Osteocyte (in vitro differentiated cells): ENCODE measurements around the gene TREML1. TPM values are rescaled to one million over a fixed set of nuclear protein-coding genes. Genes with fewer than 3 reads are reported as not detected.

ENCODE experiments used
- DNase-seq: peaks from one replicate; pipeline ENCODE4 v3.0.0; 2021; ENCODE audit warnings: mixed read lengths; ENCODE audit not compliant: unreplicated experiment; ENCODE audit errors: extremely low spot score
- H3K27ac Mint-ChIP-seq: one replicate; pipeline ENCODE4 v1.8.0; 2021; ENCODE audit warnings: mild to moderate bottlenecking, mixed read lengths; ENCODE audit not compliant: unreplicated experiment
- H3K27me3 Mint-ChIP-seq: one replicate; pipeline ENCODE4 v1.8.0; 2021; ENCODE audit warnings: mixed read lengths; ENCODE audit not compliant: unreplicated experiment
- H3K36me3 Mint-ChIP-seq: one replicate; pipeline ENCODE4 v1.8.0; 2021; ENCODE audit warnings: mixed read lengths; ENCODE audit not compliant: unreplicated experiment
- H3K4me1 Mint-ChIP-seq: one replicate; pipeline ENCODE4 v1.8.0; 2021; ENCODE audit warnings: mixed read lengths; ENCODE audit not compliant: unreplicated experiment
- H3K4me3 Mint-ChIP-seq: one replicate; pipeline ENCODE4 v1.8.0; 2021; ENCODE audit warnings: mild to moderate bottlenecking, moderate library complexity, mixed read lengths; ENCODE audit not compliant: unreplicated experiment
- H3K9me3 Mint-ChIP-seq: one replicate; pipeline ENCODE4 v1.8.0; 2021; ENCODE audit warnings: mixed read lengths; ENCODE audit not compliant: unreplicated experiment
- total RNA-seq: library from RNA; stranded (reverse); gene quantifications from 2 replicates; pipeline ENCODE4 v1.2.1, GENCODE V29; 2021
- TF ChIP-seq, protein P1 (sequence below): fragments of 200-600 bp; sonication (generic); IDR thresholded peaks from 2 replicates; pipeline ENCODE4 v1.5.0; 2021; ENCODE audit warnings: antibody characterized with exemption, mild to moderate bottlenecking, moderate library complexity

Gene TREML1
- total RNA-seq, 1 donor from 2014 or later = not detected

DNA sequence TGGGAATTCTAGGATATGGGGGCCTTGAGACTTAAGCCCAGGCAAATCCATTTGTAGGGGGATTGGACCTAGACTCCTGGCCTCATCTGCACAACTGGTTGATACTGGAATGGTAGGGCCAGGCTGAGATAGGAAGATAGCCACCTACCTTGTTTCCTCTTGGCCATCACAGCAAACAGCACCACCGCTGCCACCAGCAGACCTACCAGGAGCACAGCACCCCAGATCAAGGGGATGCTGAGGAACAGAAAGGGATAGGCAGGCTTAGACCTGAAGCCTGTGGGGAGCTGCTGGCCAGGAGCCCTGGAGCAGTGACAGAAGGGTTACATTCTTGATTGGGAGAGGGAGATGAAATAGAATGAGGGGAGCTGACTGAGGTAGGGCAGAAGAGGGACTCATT, 3.5 kb downstream of the TREML1 start:
- H3K4me1 Mint-ChIP-seq = no peaks in the 10 kb centered on the region
- no peaks in the 10 kb centered on the region for H3K9me3 Mint-ChIP-seq
- no peak for DNase-seq
- no peak overlapping the region for H3K27ac Mint-ChIP-seq
- H3K27me3 Mint-ChIP-seq = peaks cover 8% of the 10 kb centered on the region
- TF ChIP-seq, protein P1, sequence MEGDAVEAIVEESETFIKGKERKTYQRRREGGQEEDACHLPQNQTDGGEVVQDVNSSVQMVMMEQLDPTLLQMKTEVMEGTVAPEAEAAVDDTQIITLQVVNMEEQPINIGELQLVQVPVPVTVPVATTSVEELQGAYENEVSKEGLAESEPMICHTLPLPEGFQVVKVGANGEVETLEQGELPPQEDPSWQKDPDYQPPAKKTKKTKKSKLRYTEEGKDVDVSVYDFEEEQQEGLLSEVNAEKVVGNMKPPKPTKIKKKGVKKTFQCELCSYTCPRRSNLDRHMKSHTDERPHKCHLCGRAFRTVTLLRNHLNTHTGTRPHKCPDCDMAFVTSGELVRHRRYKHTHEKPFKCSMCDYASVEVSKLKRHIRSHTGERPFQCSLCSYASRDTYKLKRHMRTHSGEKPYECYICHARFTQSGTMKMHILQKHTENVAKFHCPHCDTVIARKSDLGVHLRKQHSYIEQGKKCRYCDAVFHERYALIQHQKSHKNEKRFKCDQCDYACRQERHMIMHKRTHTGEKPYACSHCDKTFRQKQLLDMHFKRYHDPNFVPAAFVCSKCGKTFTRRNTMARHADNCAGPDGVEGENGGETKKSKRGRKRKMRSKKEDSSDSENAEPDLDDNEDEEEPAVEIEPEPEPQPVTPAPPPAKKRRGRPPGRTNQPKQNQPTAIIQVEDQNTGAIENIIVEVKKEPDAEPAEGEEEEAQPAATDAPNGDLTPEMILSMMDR = no peak
- H3K4me3 Mint-ChIP-seq = no peak overlapping the region
- H3K36me3 Mint-ChIP-seq = peaks cover 3% of the 10 kb centered on the region

- Mint-ChIP-seq H3K4me1 (no peaks in the 10 kb centered on the region), H3K36me3 (peaks cover 7% of the 10 kb centered on the region), H3K27me3 (no peaks in the 10 kb centered on the region), H3K27ac (no peak overlapping the region), H3K9me3 (no peaks in the 10 kb centered on the region), H3K4me3 (no peak overlapping the region)
- TF ChIP-seq, protein P1 = no peak
- no peak for DNase-seq
Observed at GRCh38 chr6:41147917-41148316, 6.2 kb downstream of the TREML1 start.

DNA sequence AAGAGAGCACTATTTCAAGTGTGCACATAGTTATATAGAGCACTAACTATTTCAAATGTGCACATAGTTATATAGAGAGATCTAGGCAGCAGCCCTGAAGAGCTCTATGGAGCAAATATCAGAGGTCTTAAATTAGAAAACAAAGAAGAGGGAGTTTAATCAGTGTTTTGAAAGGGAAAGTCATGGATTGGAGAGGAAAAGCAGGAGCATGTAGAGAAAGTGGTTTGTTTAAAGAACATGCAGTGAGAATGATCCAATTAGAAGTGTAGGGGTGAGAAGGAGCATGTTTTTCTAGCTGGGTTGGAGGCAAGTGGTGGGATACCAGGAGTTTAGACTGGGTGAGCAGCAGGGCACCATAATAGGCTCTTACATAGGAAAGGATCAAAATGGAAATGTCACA, 17.2 kb downstream of the TREML1 start:
- TF ChIP-seq, protein P1 = no peak
- Mint-ChIP-seq H3K36me3 (peaks cover 14% of the 10 kb centered on the region), H3K9me3 (no peaks in the 10 kb centered on the region), H3K27ac (no peak overlapping the region), H3K4me1 (no peaks in the 10 kb centered on the region), H3K4me3 (no peak overlapping the region), H3K27me3 (no peaks in the 10 kb centered on the region)
- no peak for DNase-seq

- H3K9me3 Mint-ChIP-seq = no peaks in the 10 kb centered on the region
- H3K4me3 Mint-ChIP-seq = no peak overlapping the region
- H3K27me3 Mint-ChIP-seq = no peaks in the 10 kb centered on the region
- DNase-seq = no peak
- peaks cover 7% of the 10 kb centered on the region for H3K36me3 Mint-ChIP-seq
- H3K27ac Mint-ChIP-seq = no peak overlapping the region
- TF ChIP-seq, protein P1 = no peak
- H3K4me1 Mint-ChIP-seq = no peaks in the 10 kb centered on the region
Observed at GRCh38 chr6:41135062-41135832, 18.9 kb downstream of the TREML1 start.

DNA sequence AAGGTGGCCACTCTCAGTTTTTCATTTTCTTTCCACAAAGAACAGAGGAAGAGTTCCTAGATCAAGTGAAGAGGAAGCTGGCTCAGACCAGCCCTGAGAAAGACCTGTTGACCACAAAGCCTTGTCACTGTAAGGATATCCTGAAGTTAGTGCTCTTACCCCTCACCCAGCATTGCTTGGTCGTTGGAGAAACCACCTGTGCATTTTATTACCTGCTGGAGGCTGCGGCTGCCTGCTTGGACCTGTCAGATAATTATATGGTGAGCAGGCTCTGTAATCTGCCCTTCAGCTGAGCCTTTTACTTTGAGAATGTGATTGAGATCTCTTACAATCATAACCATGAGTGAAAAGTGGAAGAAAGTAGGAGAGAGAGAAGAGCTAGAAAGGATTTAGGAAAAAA, 21.9 kb downstream of the TREML1 start:
- Mint-ChIP-seq H3K27me3 (no peaks in the 10 kb centered on the region), H3K4me3 (no peak overlapping the region), H3K36me3 (peaks cover 6% of the 10 kb centered on the region), H3K27ac (no peak overlapping the region), H3K9me3 (no peaks in the 10 kb centered on the region), H3K4me1 (no peaks in the 10 kb centered on the region)
- DNase-seq = no peak
- TF ChIP-seq, protein P1 = no peak
